CD14-positive monocyte (primary cell): Measurements from ENCODE around the gene PTTG2. TPM values are rescaled to one million over a fixed set of nuclear protein-coding genes. Genes with fewer than 3 reads are reported as not detected.

Source experiments
- DNase-seq, 3 donors: peaks; one replicate each; pipeline ENCODE4 v3.0.0-alpha.2; 2011 to 2022
- H2AFZ ChIP-seq: 2 replicates; pipeline ENCODE4 v1.6.0; 2012; ENCODE audit warnings: mild to moderate bottlenecking, low read depth, low read length, inconsistent platforms; ENCODE audit not compliant: insufficient read depth, poor library complexity, severe bottlenecking
- H3K27ac ChIP-seq, 2 donors: 1 replicate in 1 of 2; 2 replicates in 1 of 2; pipeline ENCODE4 v1.5.1; 2012 to 2013; ENCODE audit warnings: low read length in 2 of 2, control low read depth in 1 of 2, inconsistent platforms in 1 of 2, low read depth in 1 of 2, mild to moderate bottlenecking in 1 of 2
- H3K27me3 ChIP-seq, 2 donors: one replicate each; pipeline versions ENCODE4 v1.6.0 to v1.6.1; 2011 to 2013; ENCODE audit warnings: low read length in 2 of 2; ENCODE audit not compliant: control insufficient read depth in 2 of 2, insufficient read depth in 2 of 2
- H3K36me3 ChIP-seq, 2 donors: replicated peaks in 1 of 2; 1 replicate in 1 of 2; 2 replicates in 1 of 2; pipeline versions ENCODE4 v1.5.1 to v1.6.1; 2012 to 2013; ENCODE audit warnings: low read length in 2 of 2, control low read depth in 1 of 2, inconsistent platforms in 1 of 2, mild to moderate bottlenecking in 1 of 2; ENCODE audit not compliant: insufficient read depth in 2 of 2, control insufficient read depth in 1 of 2
- H3K4me1 ChIP-seq, 2 donors: 1 replicate in 1 of 2; 2 replicates in 1 of 2; pipeline versions ENCODE4 v1.5.1 to v1.6.1; 2012 to 2013; ENCODE audit warnings: low read length in 2 of 2, control low read depth in 1 of 2, inconsistent platforms in 1 of 2, mild to moderate bottlenecking in 1 of 2, moderate library complexity in 1 of 2; ENCODE audit not compliant: insufficient read depth in 2 of 2, control insufficient read depth in 1 of 2
- H3K4me2 ChIP-seq: replicated peaks from 2 replicates; pipeline ENCODE3; 2012; ENCODE audit warnings: low read length, moderate library complexity, mild to moderate bottlenecking; ENCODE audit not compliant: poor library complexity, severe bottlenecking; ENCODE audit errors: extremely low read depth
- H3K4me3 ChIP-seq, 3 experiments: fragments of 200-600 bp in 1 of 3; sonication (generic) in 1 of 3; replicated peaks in 1 of 3; 1 replicate in 2 of 3; 2 replicates in 1 of 3; pipeline ENCODE4 v1.5.1; 2011 to 2013; ENCODE audit warnings: low read length in 3 of 3, mild to moderate bottlenecking in 3 of 3, control low read depth in 2 of 3, low read depth in 2 of 3, inconsistent platforms in 1 of 3, moderate library complexity in 1 of 3
- H3K79me2 ChIP-seq: 2 replicates; pipeline ENCODE4 v1.6.0; 2012; ENCODE audit warnings: mild to moderate bottlenecking, control low read depth, inconsistent platforms, low read length, moderate library complexity; ENCODE audit not compliant: insufficient read depth
- H3K9ac ChIP-seq: 2 replicates; pipeline ENCODE4 v1.6.0; 2017; ENCODE audit warnings: low read length, mild to moderate bottlenecking; ENCODE audit not compliant: insufficient read depth, poor library complexity, severe bottlenecking
- H3K9me3 ChIP-seq, 2 donors: replicated peaks in 1 of 2; 1 replicate in 1 of 2; 2 replicates in 1 of 2; pipeline versions ENCODE4 v1.5.1 to v1.6.1; 2012 to 2013; ENCODE audit warnings: low read length in 2 of 2, control low read depth in 1 of 2; ENCODE audit not compliant: control insufficient read depth in 1 of 2, insufficient read depth in 1 of 2
- H4K20me1 ChIP-seq: 2 replicates; pipeline ENCODE4 v1.6.0; 2012; ENCODE audit warnings: mild to moderate bottlenecking, low read length, control low read depth, moderate library complexity; ENCODE audit not compliant: insufficient read depth
- H3K27ac Mint-ChIP-seq, 7 donors: one replicate each; pipeline ENCODE4 v1.8.0; 2020; ENCODE audit warnings: mild to moderate bottlenecking in 7 of 7, mixed read lengths in 7 of 7, moderate library complexity in 6 of 7, inconsistent platforms in 2 of 7
- H3K27me3 Mint-ChIP-seq, 3 donors: one replicate each; pipeline ENCODE4 v1.8.0; 2021 to 2022; ENCODE audit warnings: low read depth in 3 of 3, mild to moderate bottlenecking in 3 of 3, mixed read lengths in 3 of 3, moderate library complexity in 3 of 3, inconsistent platforms in 1 of 3
- H3K36me3 Mint-ChIP-seq, 2 donors: one replicate each; pipeline ENCODE4 v1.8.0; 2020; ENCODE audit warnings: mixed read lengths in 2 of 2, inconsistent platforms in 1 of 2, mild to moderate bottlenecking in 1 of 2
- H3K4me1 Mint-ChIP-seq: one replicate; pipeline ENCODE4 v1.8.0; 2020; ENCODE audit warnings: mild to moderate bottlenecking, mixed read lengths
- H3K4me3 Mint-ChIP-seq, 2 donors: one replicate each; pipeline ENCODE4 v1.8.0; 2020; ENCODE audit warnings: mild to moderate bottlenecking in 2 of 2, mixed read lengths in 2 of 2, moderate library complexity in 1 of 2
- H3K9me3 Mint-ChIP-seq, 7 donors: one replicate each; pipeline ENCODE4 v1.8.0; 2020 to 2022; ENCODE audit warnings: mixed read lengths in 7 of 7, mild to moderate bottlenecking in 6 of 7, moderate library complexity in 6 of 7, inconsistent platforms in 2 of 7
- WGBS: methylation state at CpG from one replicate; pipeline ENCODE4 v1.1.5; 2013; ENCODE audit warnings: missing lambda C conversion rate; ENCODE audit not compliant: insufficient coverage; 5-methylcytosine and 5-hydroxymethylcytosine counted together
- intact Hi-C, 2 donors: fragments of 100-400 bp; cut with micrococcal nuclease; formaldehyde crosslinking; loops; one replicate each; pipeline versions ENCODE4 v1.15.0 to v1.15.1; 2023
- polyA plus RNA-seq, 3 donors: library from polyadenylated mRNA; depleted of rRNA in 1 of 3; unstranded in 2 of 3; stranded (reverse) in 1 of 3; fragments of 300-500 nt in 2 of 3; fragments of >200 nt in 1 of 3; fragmentation: Illumina TruSeq in 2 of 3; gene quantifications; 1 replicate in 2 of 3; 2 replicates in 1 of 3; pipeline ENCODE4 v1.2.3, GENCODE V29; 2012 to 2021
- TF ChIP-seq, protein P1 (sequence below): fragments of 200-600 bp; IDR thresholded peaks from one replicate; pipeline ENCODE4 v1.8.0; 2022; ENCODE audit warnings: antibody characterized with exemption, mild to moderate bottlenecking

The PTTG2 gene
- polyA plus RNA-seq, 3 donors, result 2.0 TPM; not detected in 2

DNA sequence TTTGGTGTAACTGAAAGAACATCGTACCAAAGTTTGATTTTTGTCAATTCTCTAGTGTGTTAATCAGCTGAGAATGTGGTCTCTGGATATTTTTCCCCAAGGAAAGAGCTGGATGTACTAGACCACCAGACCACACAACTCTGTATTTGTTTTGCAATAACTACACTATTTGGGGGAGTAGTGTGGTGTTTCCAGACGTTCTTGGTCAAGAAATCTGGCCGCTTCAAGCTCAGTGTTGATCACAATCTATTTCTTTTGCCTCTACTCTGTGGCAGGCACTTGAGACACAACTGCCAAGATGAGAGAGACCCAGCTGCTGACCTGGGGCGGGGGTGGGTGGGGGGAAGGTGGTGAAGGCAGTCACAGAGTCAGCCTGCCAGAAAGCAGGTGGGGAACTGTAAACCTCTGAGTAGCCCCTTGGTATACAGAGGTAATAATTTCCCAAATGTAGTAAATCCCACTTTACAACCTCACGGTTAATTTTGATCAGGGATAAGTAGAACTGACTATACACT is 30.6 kb downstream of the PTTG2 start:
- Histone ChIP-seq H3K79me2 (peaks cover 97% of the 10 kb centered on the region), H3K36me3 (peaks cover 0 to 9% of the 10 kb centered on the region in 2 donors), H3K27ac (peak overlapping the region in 1 of 2 donors; percentile 89), H3K4me1 (peaks cover 48 to 66% of the 10 kb centered on the region in 2 donors), H4K20me1 (peaks cover 43% of the 10 kb centered on the region), H3K4me2 (peak overlapping the region; percentile 40), H2AFZ (no peak overlapping the region), H3K9me3 (no peaks in the 10 kb centered on the region), H3K9ac (peak overlapping the region; percentile 38), H3K4me3 (peak overlapping the region in 1 of 3 experiments; percentile 29), H3K27me3 (no peaks in the 10 kb centered on the region)
- DNase-seq, result no peak
- Mint-ChIP-seq H3K36me3 (peaks cover 16 to 37% of the 10 kb centered on the region in 2 donors), H3K27me3 (no peaks in the 10 kb centered on the region), H3K9me3 (peaks cover 0 to 2% (median 0%) of the 10 kb centered on the region in 7 donors), H3K27ac (peak overlapping the region; percentile 89 to 95 (median 92)), H3K4me3 (no peak overlapping the region), H3K4me1 (peaks cover 75% of the 10 kb centered on the region)
- WGBS, result no CpG with 5 or more reads among the region's 5 CpGs
- TF ChIP-seq, protein P1, sequence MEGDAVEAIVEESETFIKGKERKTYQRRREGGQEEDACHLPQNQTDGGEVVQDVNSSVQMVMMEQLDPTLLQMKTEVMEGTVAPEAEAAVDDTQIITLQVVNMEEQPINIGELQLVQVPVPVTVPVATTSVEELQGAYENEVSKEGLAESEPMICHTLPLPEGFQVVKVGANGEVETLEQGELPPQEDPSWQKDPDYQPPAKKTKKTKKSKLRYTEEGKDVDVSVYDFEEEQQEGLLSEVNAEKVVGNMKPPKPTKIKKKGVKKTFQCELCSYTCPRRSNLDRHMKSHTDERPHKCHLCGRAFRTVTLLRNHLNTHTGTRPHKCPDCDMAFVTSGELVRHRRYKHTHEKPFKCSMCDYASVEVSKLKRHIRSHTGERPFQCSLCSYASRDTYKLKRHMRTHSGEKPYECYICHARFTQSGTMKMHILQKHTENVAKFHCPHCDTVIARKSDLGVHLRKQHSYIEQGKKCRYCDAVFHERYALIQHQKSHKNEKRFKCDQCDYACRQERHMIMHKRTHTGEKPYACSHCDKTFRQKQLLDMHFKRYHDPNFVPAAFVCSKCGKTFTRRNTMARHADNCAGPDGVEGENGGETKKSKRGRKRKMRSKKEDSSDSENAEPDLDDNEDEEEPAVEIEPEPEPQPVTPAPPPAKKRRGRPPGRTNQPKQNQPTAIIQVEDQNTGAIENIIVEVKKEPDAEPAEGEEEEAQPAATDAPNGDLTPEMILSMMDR, result no peak
- intact Hi-C loops, result no loop called here

DNA sequence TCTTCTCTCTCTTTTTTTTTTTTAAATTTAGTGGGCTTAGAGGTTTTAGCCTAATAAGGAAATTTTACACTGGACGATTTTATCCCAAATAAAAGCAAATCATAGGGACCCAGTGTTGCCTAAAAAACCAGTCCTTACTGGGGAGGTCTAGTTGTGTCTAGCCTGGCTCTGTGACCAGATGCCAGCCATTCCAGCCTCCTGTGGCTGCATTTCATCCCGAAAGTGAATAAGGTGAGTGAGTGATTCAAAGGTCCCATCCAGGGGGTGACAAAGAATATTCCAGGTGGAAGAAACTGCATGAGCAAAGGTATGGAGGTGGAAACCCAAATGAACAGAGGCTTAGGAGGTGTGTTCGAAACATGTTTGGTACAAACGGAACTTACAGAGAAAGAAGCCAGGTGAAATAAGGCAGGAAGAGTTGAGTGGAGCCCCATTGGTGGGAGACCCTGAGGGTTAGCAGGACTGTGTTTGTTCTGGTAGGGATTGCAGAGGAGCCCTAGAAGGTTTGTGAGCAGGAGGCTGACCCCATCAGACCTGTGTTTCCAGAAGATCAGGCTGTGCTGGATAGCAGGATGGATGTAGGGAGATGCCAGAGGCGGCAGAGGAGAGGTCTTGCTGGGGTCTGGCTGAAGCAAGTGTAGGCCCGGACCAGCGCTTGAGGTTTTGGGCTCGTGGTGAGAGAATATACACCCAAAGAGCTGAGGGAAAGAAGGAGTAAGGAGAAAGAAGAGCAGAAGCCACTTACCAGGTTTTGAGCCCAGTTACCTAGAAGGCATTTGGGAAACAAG is 31.6 kb downstream of the PTTG2 start:
- TF ChIP-seq, protein P1, result no peak

More for the DNA sequence above, 31.6 kb downstream of the PTTG2 start:
- Histone ChIP-seq H2AFZ (no peak overlapping the region), H3K27me3 (no peaks in the 10 kb centered on the region), H3K4me2 (no peak overlapping the region), H3K79me2 (peaks cover 97% of the 10 kb centered on the region), H3K9ac (no peak overlapping the region), H3K4me1 (peaks cover 45 to 56% of the 10 kb centered on the region in 2 donors), H3K27ac (peak overlapping the region in 1 of 2 donors; percentile 89), H4K20me1 (peaks cover 54% of the 10 kb centered on the region), H3K4me3 (no peak overlapping the region), H3K36me3 (peaks cover 0 to 10% of the 10 kb centered on the region in 2 donors), H3K9me3 (no peaks in the 10 kb centered on the region)
- peak overlapping the region in 6 of 7 donors; percentile 71 to 87 (median 77) for H3K27ac Mint-ChIP-seq
- H3K36me3 Mint-ChIP-seq, result peaks cover 16 to 36% of the 10 kb centered on the region in 2 donors
- intact Hi-C loops, result no loop called here
- H3K4me3 Mint-ChIP-seq, result no peak overlapping the region
- peaks cover 70% of the 10 kb centered on the region for H3K4me1 Mint-ChIP-seq
- no peak for DNase-seq
- 99% methylated on average over 6 of the region's 8 CpGs for WGBS
- H3K9me3 Mint-ChIP-seq, result peaks cover 0 to 2% (median 0%) of the 10 kb centered on the region in 7 donors
- no peaks in the 10 kb centered on the region for H3K27me3 Mint-ChIP-seq
